T-helper 2 cell (primary cell): ENCODE data around the gene ADARB1.

ENCODE experiments used
- DNase-seq, 5 experiments: peaks; one replicate each; pipeline versions ENCODE4 v3.0.0 to v3.0.0-alpha.2; 2012 to 2022

The ADARB1 gene

DNA sequence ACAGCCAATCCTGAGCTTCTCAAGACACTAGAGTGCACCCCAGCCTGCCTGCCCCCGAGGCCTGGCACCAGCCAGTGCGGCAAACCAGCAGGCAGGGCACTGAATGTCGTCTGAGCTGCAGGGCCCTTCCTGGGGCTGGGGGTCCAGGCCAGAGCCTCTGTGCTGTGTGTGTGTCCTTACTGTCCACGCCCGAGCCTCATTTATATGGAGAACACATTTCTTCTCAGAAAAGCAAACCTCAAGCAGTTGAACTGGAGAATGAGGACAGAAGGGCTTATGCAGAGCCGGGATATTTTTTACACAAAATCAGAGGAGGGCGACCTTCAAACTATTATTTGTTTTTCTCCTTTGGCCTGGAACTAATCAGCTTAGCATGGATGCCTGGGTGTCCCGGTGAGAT is 160.6 kb downstream of the ADARB1 start:
- no peak for DNase-seq

- no peak for DNase-seq
These were observed 161.1 kb downstream of the ADARB1 start for GRCh38 chr21:45235488-45235887.

- DNase-seq, result peak in 1 of 5 experiments; percentile 29
These were observed 162.1 kb downstream of the ADARB1 start for GRCh38 chr21:45236481-45236880.

DNA sequence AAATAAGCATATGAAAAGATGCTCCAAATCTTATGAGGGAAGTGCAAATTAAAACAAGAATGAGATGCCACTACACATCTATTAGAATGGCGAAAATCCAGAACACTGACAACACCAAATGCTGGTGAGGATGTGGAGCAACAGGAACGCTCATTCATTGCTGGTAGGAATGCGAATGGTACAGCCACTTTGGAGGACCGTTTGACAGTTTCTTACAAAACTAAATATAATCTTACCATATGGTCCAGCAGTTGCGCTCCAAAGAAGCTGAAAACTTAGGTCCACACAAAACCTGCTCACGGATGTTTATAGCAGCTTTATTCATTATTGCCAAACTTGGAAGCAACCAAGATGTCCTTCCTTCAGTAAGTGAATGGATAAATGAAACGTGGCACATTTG is 163.0 kb downstream of the ADARB1 start:
- DNase-seq, result no peak

GRCh38 chr21:45241357-45241756 is 167.0 kb downstream of the ADARB1 start:
- no peak for DNase-seq

- no peak for DNase-seq
These were observed 169.2 kb downstream of the ADARB1 start for GRCh38 chr21:45243603-45244002.

GRCh38 chr21:45244799-45245340 is 170.5 kb downstream of the ADARB1 start:
- no peak for DNase-seq

DNA sequence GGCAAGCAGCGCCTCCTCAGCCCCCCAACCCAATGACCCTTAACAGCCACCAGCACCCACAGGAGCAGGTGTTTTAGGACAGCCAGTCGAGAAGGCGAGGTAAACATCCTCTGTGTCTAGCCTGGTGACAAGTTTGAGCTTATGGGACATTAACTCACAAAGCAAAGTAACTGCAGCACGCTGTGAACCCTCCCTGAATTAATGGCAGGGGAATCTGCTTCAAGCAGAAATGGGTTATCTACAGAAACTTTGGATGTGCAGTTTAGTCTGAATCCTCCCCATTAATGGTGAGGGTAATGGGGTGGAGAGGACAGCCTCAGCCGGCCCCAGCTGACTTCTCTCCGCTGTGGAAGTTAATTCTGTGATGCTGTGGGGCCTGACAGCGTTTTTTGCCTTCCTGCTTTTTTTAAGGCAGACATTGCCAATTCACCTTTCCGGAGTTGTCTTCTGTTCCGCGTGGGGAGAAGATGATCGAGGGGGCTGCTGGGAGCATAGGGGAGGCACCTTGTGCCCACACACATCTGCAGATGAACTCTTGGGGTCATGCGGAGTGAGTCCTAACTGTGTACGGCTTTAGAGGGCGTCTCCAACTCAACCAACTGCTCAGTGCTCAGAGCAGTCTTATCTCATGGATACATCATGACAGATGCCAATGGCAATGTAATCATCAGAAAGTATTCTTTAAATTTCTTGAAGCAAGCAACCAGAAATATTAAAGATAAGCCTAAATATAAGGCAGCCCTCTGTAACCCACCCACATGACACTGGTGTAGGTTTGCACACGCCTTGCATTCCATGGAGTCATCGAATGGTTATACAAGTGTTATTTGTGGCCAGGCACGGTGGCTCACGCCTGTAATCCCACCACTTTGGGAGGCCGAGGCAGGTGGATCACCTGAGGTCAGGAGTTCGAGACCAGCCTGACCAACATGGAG is 172.3 kb downstream of the ADARB1 start:
- no peak for DNase-seq

DNA sequence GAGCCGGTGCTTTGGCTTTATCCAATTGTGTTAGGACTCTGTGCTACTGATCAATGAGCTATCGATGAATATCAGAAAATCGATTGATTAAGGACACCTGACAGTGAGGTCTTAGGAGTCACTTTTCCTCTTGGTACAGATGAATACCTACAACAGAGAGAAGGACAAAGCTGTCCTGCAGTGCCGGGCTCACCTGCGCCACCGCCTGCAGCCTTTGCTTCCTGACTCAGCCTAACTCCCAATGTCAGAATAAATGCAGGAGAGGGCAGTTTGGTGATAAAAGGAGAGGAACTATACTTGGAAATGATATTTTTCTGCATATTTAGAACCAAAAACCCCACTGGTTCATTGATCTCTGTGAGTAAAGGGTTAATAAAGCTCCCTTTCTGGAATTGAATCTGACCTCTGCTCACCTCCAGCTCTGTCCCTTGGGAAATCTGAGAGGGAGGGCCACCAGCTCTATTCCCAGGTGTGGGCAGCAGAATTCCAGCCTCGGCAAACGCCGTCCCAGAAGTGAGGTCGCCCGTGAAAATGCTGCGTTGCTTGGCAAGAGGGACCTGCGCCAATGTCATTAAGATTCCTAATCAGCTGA is 174.0 kb downstream of the ADARB1 start:
- DNase-seq, result no peak

- no peak for DNase-seq
These were observed 174.6 kb downstream of the ADARB1 start for GRCh38 chr21:45248893-45249381.

- DNase-seq, result no peak
These were observed 175.2 kb downstream of the ADARB1 start for GRCh38 chr21:45249626-45250025.

- no peak for DNase-seq
These were observed 175.9 kb downstream of the ADARB1 start for GRCh38 chr21:45250272-45250671.

- no peak for DNase-seq
These were observed 176.7 kb downstream of the ADARB1 start for GRCh38 chr21:45250914-45251634.

GRCh38 chr21:45251635-45252447 is 177.5 kb downstream of the ADARB1 start:
- DNase-seq, result no peak

- no peak for DNase-seq
These were observed 178.1 kb downstream of the ADARB1 start for GRCh38 chr21:45252448-45252925.

DNA sequence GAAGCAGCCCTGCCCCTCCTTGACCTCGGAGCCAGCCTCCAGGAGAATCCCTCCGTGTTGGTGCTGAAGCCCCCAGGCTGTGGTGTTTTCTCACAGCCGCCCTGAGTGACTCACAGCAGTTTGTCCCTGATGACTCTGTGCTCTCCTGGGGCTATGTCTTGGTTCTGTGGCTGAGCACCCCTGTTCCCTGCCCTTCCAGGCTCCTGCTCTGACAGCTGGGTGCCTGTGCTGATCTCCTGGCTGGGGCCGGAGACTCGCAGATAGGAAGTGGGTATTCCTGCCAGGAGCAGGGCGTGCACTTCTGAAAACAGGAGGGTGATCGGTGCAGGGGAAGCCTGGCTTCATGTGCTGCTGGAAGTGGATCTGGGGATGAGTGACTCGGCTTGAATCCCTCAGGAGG is 178.8 kb downstream of the ADARB1 start:
- no peak for DNase-seq

- DNase-seq, result no peak
These were observed 179.5 kb downstream of the ADARB1 start for GRCh38 chr21:45253633-45254459.

GRCh38 chr21:45254460-45254930 is 180.1 kb downstream of the ADARB1 start:
- no peak for DNase-seq

- peak in 2 of 5 experiments; percentile 13 to 39 for DNase-seq
These were observed 181.1 kb downstream of the ADARB1 start for GRCh38 chr21:45255381-45256020.
